Stimulated activated naive B cell treated with anti-CD40 and anti-IgM and Interleukin-4, amounts not matched to agents 10 μg/mL and 1 μg/mL and 100 μg/mL, for 72 hours (primary cell): ENCODE results near the gene SPIN2A.
"Not testable (repeated sequence)": the region's sequence is repeated elsewhere in the genome, so short reads cannot be mapped to it uniquely, and the experiment has no call there.

Experiments used
- ATAC-seq, 2 donors: fragments of 150-1000 bp; cut with Tn5 transposase; replicated peaks; 2 replicates each; pipeline ENCODE4 v1.10.0; 2021; ENCODE audit warnings: moderate library complexity in 1 of 2
- DNase-seq: peaks from one replicate; pipeline ENCODE4 v3.0.0; 2021
- H3K27ac Mint-ChIP-seq: one replicate; pipeline ENCODE4 v1.8.0; 2022; ENCODE audit warnings: mild to moderate bottlenecking, mixed read lengths
- H3K27me3 Mint-ChIP-seq, 2 donors: one replicate each; pipeline ENCODE4 v1.8.0; 2022; ENCODE audit warnings: mixed read lengths in 2 of 2
- H3K36me3 Mint-ChIP-seq, 2 donors: one replicate each; pipeline ENCODE4 v1.8.0; 2022; ENCODE audit warnings: mixed read lengths in 2 of 2, mild to moderate bottlenecking in 1 of 2
- H3K4me1 Mint-ChIP-seq, 2 donors: one replicate each; pipeline ENCODE4 v1.8.0; 2022; ENCODE audit warnings: mixed read lengths in 2 of 2, mild to moderate bottlenecking in 1 of 2
- H3K4me3 Mint-ChIP-seq, 2 donors: one replicate each; pipeline ENCODE4 v1.8.0; 2022; ENCODE audit warnings: mild to moderate bottlenecking in 2 of 2, mixed read lengths in 2 of 2, moderate library complexity in 1 of 2
- H3K9me3 Mint-ChIP-seq, 2 donors: one replicate each; pipeline ENCODE4 v1.8.0; 2022; ENCODE audit warnings: mixed read lengths in 2 of 2, mild to moderate bottlenecking in 1 of 2

SPIN2A gene

DNA sequence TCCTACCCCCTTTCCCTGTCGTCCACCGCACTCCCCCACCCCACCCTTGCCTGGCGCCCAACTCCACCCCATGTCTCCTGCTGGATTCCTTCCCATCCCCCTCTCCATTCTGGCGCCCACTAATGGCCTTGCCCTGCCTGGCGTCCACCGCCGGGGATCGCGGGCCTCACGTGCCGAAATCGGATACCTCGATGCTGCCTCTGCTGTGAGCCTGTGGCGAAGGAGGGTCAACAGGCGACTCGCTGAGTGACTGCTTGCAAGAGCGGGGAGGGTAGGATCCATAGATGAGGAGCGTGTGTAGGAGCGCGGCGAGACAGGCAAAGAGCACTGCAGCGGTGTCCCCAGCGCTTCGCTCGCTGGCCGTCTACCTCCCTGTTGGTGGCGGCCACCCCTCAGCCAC, at the start of gene SPIN2A:
TSS of gene SPIN2A (minus strand) at position 325 of the 400 bp plus-strand sequence. CDS start 800 bp downstream, outside the sequence.
- not testable (repeated sequence) for H3K4me1 Mint-ChIP-seq, H3K4me3 Mint-ChIP-seq, H3K9me3 Mint-ChIP-seq, H3K27me3 Mint-ChIP-seq, ATAC-seq, H3K27ac Mint-ChIP-seq, DNase-seq, H3K36me3 Mint-ChIP-seq

- Mint-ChIP-seq H3K27ac (no peak overlapping the region), H3K27me3 (peaks cover 0 to 4% of the 10 kb centered on the region in 2 donors), H3K36me3 (peaks cover 0 to 2% of the 10 kb centered on the region in 2 donors), H3K9me3 (peaks cover 5 to 19% of the 10 kb centered on the region in 2 donors), H3K4me3 (no peak overlapping the region), H3K4me1 (peaks cover 3 to 6% of the 10 kb centered on the region in 2 donors)
- DNase-seq, result no peak
- no peak for ATAC-seq
Measured at GRCh38 chrX:57178605-57179004, 41.4 kb upstream of the SPIN2A start.

GRCh38 chrX:57177070-57177469, 39.9 kb upstream of the SPIN2A start:
- Mint-ChIP-seq H3K27me3 (peaks cover 0 to 4% of the 10 kb centered on the region in 2 donors), H3K4me3 (no peak overlapping the region), H3K9me3 (peaks cover 3 to 14% of the 10 kb centered on the region in 2 donors), H3K27ac (no peak overlapping the region), H3K36me3 (peaks cover 2 to 6% of the 10 kb centered on the region in 2 donors), H3K4me1 (peaks cover 3 to 15% of the 10 kb centered on the region in 2 donors)
- DNase-seq (no peak), ATAC-seq (no peak)

DNA sequence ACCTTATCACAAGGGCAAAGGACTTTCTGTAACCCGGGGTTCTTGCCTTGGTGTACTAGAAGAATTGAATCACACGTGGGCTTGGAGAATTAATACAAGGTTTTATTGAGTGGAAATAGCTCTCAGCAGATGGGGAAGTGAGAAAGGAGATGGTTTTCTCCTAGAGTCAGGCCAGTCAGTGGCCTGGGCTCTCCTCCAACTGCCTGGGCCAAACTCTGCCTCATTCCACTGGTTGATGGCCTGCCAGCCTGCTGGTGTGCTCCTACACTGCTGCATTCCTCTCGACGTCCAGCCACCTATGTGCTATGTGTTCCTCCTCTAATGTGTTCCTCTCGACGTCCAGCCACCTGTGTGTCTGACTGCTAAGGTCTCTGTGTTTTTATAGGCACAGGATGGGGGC, 35.3 kb upstream of the SPIN2A start:
- Mint-ChIP-seq H3K4me3 (no peak overlapping the region), H3K27ac (no peak overlapping the region), H3K4me1 (peaks cover 0 to 9% of the 10 kb centered on the region in 2 donors), H3K9me3 (no peaks in the 10 kb centered on the region), H3K27me3 (peaks cover 0 to 4% of the 10 kb centered on the region in 2 donors), H3K36me3 (peaks cover 0 to 6% of the 10 kb centered on the region in 2 donors)
- ATAC-seq (peak in 1 of 2 donors; percentile 31), DNase-seq (no peak)

DNA sequence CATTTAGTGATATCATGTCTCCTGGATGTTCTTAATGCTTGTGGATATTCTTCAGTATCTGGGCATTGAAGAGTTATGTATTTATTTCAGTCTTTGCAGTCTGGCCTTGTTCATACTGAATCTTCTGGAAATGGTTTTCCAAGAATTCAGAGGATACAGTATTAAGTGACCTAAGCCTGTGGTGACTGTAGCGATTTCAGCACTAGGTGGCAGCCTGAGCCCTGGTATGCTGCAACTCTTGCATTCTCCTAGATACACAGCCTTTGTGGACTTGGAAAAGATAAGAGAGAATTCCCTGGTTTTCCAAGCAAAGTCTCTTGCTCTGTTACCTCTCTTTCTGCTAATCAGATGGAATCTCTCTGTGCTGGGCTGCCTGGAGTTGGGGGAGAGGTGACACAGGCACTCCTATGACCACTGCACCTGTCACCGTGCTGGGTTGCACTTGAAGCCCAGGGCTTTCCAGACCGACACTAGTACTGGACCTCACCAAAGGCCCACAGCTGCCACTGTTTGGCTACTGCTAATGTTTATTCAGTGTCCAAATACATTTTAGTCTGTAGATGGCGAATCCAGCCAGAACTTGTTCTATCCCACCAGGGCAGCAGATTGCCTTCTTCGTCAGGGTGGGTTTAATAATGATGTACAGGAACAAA, 19.3 kb upstream of the SPIN2A start:
- H3K4me3 Mint-ChIP-seq, result no peak overlapping the region
- no peaks in the 10 kb centered on the region for H3K4me1 Mint-ChIP-seq
- H3K9me3 Mint-ChIP-seq, result peaks cover under 1 to 7% of the 10 kb centered on the region in 2 donors
- H3K27me3 Mint-ChIP-seq, result no peaks in the 10 kb centered on the region
- H3K27ac Mint-ChIP-seq, result no peak overlapping the region
- ATAC-seq, result no peak
- peaks cover 17 to 39% of the 10 kb centered on the region in 2 donors for H3K36me3 Mint-ChIP-seq
- DNase-seq, result no peak

DNA sequence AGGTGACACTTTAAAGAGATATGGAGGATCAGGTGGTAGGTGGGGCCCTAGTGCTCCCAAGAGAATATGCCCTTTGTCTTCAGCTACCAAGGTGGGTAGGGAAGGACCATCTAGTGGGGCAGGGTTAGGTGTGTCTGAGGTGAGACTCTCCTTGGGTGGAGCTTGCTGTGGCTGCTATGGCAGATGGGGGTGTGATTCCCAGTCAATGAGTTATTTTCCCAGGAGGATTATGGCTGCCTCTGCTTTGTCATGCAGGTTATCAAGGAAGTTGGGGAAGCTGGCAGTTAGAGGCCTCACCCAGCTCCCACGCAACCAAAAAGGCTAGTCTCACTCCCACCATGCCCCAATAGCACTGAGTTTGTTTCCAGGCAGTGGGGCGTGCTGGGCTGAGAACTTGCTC, 18.0 kb upstream of the SPIN2A start:
- DNase-seq, result no peak
- no peak overlapping the region for H3K4me3 Mint-ChIP-seq
- H3K36me3 Mint-ChIP-seq, result peaks cover 17 to 40% of the 10 kb centered on the region in 2 donors
- H3K4me1 Mint-ChIP-seq, result no peaks in the 10 kb centered on the region
- H3K9me3 Mint-ChIP-seq, result peaks cover 4 to 5% of the 10 kb centered on the region in 2 donors
- H3K27ac Mint-ChIP-seq, result no peak overlapping the region
- H3K27me3 Mint-ChIP-seq, result no peaks in the 10 kb centered on the region
- ATAC-seq, result no peak

DNA sequence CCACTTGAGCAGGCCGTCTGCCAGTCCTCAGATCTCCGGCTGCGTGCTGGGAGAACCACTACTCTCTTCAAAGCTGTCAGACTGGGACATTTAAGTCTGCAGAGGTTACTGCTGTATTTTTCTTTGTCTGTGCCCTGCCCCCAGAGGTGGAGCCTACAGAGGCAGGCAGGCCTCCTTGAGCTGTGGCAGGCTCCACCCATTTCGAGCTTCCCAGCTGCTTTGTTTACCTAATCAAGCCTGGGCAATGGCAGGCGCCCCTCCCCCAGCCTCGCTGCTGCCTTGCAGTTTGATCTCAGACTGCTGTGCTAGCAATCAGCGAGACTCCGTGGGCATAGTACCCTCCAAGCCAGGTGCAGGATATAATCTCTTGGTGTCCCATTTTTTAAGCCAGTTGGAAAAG, 15.0 kb upstream of the SPIN2A start:
- not testable (repeated sequence) for H3K4me1 Mint-ChIP-seq, DNase-seq, H3K27ac Mint-ChIP-seq, H3K4me3 Mint-ChIP-seq, ATAC-seq, H3K9me3 Mint-ChIP-seq, H3K27me3 Mint-ChIP-seq
- peaks cover 26 to 50% of the 10 kb centered on the region in 2 donors for H3K36me3 Mint-ChIP-seq

DNA sequence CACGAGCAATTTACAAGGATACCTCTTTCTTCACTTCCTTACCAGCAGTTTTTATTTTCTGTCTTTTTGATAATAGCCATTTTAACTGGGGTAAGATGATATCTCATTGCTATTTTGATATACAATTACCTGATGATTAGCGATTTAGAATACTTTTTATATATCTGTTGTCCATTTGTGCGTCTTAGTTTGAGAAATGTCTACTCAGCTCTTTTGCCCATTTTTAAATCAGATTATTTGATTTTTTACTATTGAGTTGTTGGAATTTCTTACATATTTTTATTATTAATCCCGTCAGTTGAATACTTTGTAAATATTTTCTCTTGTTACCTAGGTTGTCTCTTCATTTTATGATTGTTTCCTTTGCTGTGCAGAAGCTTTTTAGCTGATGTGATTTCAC, 1.5 kb upstream of the SPIN2A start:
- H3K27ac Mint-ChIP-seq, result no peak overlapping the region
- no peaks in the 10 kb centered on the region for H3K36me3 Mint-ChIP-seq
- H3K4me3 Mint-ChIP-seq, result no peak overlapping the region
- DNase-seq (no peak), ATAC-seq (no peak)
- peaks cover 0 to 4% of the 10 kb centered on the region in 2 donors for H3K4me1 Mint-ChIP-seq
- H3K9me3 Mint-ChIP-seq, result peaks cover 0 to 3% of the 10 kb centered on the region in 2 donors
- no peaks in the 10 kb centered on the region for H3K27me3 Mint-ChIP-seq

- Mint-ChIP-seq H3K9me3 (peaks cover 0 to 3% of the 10 kb centered on the region in 2 donors), H3K27me3 (no peaks in the 10 kb centered on the region), H3K27ac (no peak overlapping the region), H3K4me3 (no peak overlapping the region), H3K36me3 (no peaks in the 10 kb centered on the region), H3K4me1 (peaks cover 0 to 4% of the 10 kb centered on the region in 2 donors)
- DNase-seq (no peak), ATAC-seq (no peak)
Measured at GRCh38 chrX:57137501-57137900, 304 bp upstream of the SPIN2A start.

DNA sequence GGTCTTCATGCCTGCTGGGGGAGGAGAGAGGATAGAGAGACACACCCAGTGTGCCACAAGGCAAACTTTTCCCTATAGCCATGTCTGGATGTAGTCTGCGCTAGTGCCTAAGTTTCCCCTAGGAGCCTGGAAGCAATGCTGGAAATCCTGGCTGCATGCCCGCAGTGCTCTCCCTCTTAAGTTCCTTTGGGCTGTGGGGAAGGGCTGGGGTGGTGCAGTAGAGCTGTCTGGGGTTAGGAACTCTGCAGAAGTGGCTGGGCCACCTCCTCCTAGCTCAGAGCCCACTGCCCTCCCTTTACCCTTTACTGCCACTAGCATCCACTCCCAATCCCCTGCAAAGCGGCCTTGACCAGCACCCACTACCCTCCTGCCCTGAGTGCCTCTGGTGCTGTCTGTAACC, 608 bp downstream of the SPIN2A start:
- H3K4me1 Mint-ChIP-seq, DNase-seq, ATAC-seq, H3K27me3 Mint-ChIP-seq, H3K27ac Mint-ChIP-seq, H3K36me3 Mint-ChIP-seq, H3K9me3 Mint-ChIP-seq, H3K4me3 Mint-ChIP-seq: not testable (repeated sequence)

GRCh38 chrX:57135287-57135686, 1.9 kb downstream of the SPIN2A start:
- H3K36me3 Mint-ChIP-seq, result no peaks in the 10 kb centered on the region
- H3K27ac Mint-ChIP-seq, result no peak overlapping the region
- no peak for ATAC-seq
- H3K27me3 Mint-ChIP-seq, result no peaks in the 10 kb centered on the region
- H3K4me1 Mint-ChIP-seq, result no peaks in the 10 kb centered on the region
- H3K4me3 Mint-ChIP-seq, result no peak overlapping the region
- no peak for DNase-seq
- H3K9me3 Mint-ChIP-seq, result peaks cover 0 to 3% of the 10 kb centered on the region in 2 donors

- no peak overlapping the region for H3K27ac Mint-ChIP-seq
- no peak for ATAC-seq
Measured at GRCh38 chrX:57134702-57135101, 2.5 kb downstream of the SPIN2A start.

DNA sequence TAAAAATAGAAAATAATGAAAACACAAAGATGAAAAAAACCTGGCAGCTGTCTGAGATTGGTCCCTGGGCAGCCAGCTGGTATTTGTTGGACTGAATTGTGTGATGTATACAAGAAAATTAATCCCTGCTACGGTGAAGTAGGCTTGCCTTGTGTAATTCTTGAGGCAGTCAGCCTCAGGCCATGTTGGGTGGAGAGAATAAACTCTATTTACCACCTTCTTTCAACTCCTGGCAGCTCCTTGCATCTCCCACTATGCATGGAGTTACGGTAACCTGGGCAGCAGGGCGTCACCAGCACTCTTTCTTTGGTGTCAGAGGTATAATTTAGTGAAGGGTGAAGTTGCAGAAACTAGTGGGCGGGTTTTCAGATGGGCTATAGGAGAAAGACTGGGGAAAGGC, 3.5 kb downstream of the SPIN2A start:
- H3K36me3 Mint-ChIP-seq, result no peaks in the 10 kb centered on the region
- DNase-seq, result no peak
- H3K4me3 Mint-ChIP-seq, result no peak overlapping the region
- no peaks in the 10 kb centered on the region for H3K4me1 Mint-ChIP-seq
- H3K9me3 Mint-ChIP-seq, result peaks cover 0 to 3% of the 10 kb centered on the region in 2 donors
- no peak for ATAC-seq
- no peak overlapping the region for H3K27ac Mint-ChIP-seq
- H3K27me3 Mint-ChIP-seq, result no peaks in the 10 kb centered on the region

More at GRCh38 chrX:57134702-57135101, 2.5 kb downstream of the SPIN2A start:
- no peaks in the 10 kb centered on the region for H3K36me3 Mint-ChIP-seq
- no peak for DNase-seq
- H3K27me3 Mint-ChIP-seq, result no peaks in the 10 kb centered on the region
- no peaks in the 10 kb centered on the region for H3K4me1 Mint-ChIP-seq
- H3K9me3 Mint-ChIP-seq, result peaks cover 0 to 3% of the 10 kb centered on the region in 2 donors
- H3K4me3 Mint-ChIP-seq, result no peak overlapping the region

- not testable (repeated sequence) for H3K36me3 Mint-ChIP-seq, H3K27ac Mint-ChIP-seq, H3K9me3 Mint-ChIP-seq, H3K4me3 Mint-ChIP-seq, H3K27me3 Mint-ChIP-seq, DNase-seq, ATAC-seq, H3K4me1 Mint-ChIP-seq
Measured at GRCh38 chrX:57133284-57133683, 3.9 kb downstream of the SPIN2A start.

GRCh38 chrX:57132046-57132445, 5.2 kb downstream of the SPIN2A start:
- Mint-ChIP-seq H3K4me3 (no peak overlapping the region), H3K27me3 (no peaks in the 10 kb centered on the region), H3K9me3 (no peaks in the 10 kb centered on the region), H3K36me3 (no peaks in the 10 kb centered on the region), H3K4me1 (no peaks in the 10 kb centered on the region), H3K27ac (no peak overlapping the region)
- DNase-seq (no peak), ATAC-seq (no peak)
